CD4-positive, alpha-beta T cell (primary cell): ENCODE data around the gene MLEC. TPM values are rescaled to one million over a fixed set of nuclear protein-coding genes. Genes with fewer than 3 reads are reported as not detected.
"Not testable (repeated sequence)": the region's sequence is repeated elsewhere in the genome, so short reads cannot be mapped to it uniquely, and the experiment has no call there.

Experiments used
- ATAC-seq: fragments of 200-7000 bp; cut with Tn5 transposase; one replicate; pipeline ENCODE4 v1.10.0; 2022; ENCODE audit warnings: mild to moderate bottlenecking; ENCODE audit not compliant: poor library complexity
- CTCF ChIA-PET: fragments of 350-600 bp; sonication (Branson Sonifier 250); formaldehyde crosslinking; loops from one replicate; lab custom pipeline; 2021; ENCODE audit warnings: antibody characterized with exemption, inconsistent platforms; lab: Charles Lee
- POLR2A ChIA-PET: fragments of 350-600 bp; sonication (Branson Sonifier 250); formaldehyde crosslinking; loops from one replicate; lab custom pipeline; 2021; ENCODE audit warnings: antibody characterized with exemption, inconsistent platforms; lab: Charles Lee
- DNase-seq, 14 experiments: peaks; one replicate each; pipeline ENCODE4 v3.0.0-alpha.2; 2013 to 2020; ENCODE audit warnings: mixed read lengths in 2 of 14
- H3K27ac ChIP-seq, 2 donors: one replicate each; pipeline versions ENCODE4 v1.5.1 to v1.7.0; 2013; ENCODE audit warnings: low read length in 2 of 2, low read depth in 1 of 2, mild to moderate bottlenecking in 1 of 2
- H3K27me3 ChIP-seq, 2 experiments: 1 replicate in 1 of 2; 2 replicates in 1 of 2; pipeline versions ENCODE4 v1.6.1 to v1.7.0; 2013; ENCODE audit warnings: low read length in 2 of 2, control low read depth in 1 of 2, mild to moderate bottlenecking in 1 of 2, moderate library complexity in 1 of 2; ENCODE audit not compliant: insufficient read depth in 2 of 2, control insufficient read depth in 1 of 2
- H3K36me3 ChIP-seq: one replicate; pipeline ENCODE4 v1.6.1; 2013; ENCODE audit warnings: low read length, control low read depth; ENCODE audit not compliant: insufficient read depth
- H3K4me1 ChIP-seq: one replicate; pipeline ENCODE4 v1.6.1; 2013; ENCODE audit warnings: low read length, control low read depth; ENCODE audit not compliant: insufficient read depth
- H3K4me3 ChIP-seq: one replicate; pipeline ENCODE4 v1.5.1; 2013; ENCODE audit warnings: mild to moderate bottlenecking, low read length, moderate library complexity
- H3K9me3 ChIP-seq, 2 experiments: 1 replicate in 1 of 2; 2 replicates in 1 of 2; pipeline versions ENCODE4 v1.6.1 to v1.7.0; 2013; ENCODE audit warnings: low read length in 2 of 2, mild to moderate bottlenecking in 2 of 2, control low read depth in 1 of 2, moderate library complexity in 1 of 2; ENCODE audit not compliant: control insufficient read depth in 1 of 2, insufficient read depth in 1 of 2
- H3K27ac Mint-ChIP-seq: one replicate; pipeline ENCODE4 v1.8.0; 2020; ENCODE audit warnings: mixed read lengths
- H3K27me3 Mint-ChIP-seq: one replicate; pipeline ENCODE4 v1.8.0; 2021; ENCODE audit warnings: mixed read lengths
- H3K36me3 Mint-ChIP-seq: one replicate; pipeline ENCODE4 v1.8.0; 2021; ENCODE audit warnings: low read depth, mixed read lengths
- H3K4me1 Mint-ChIP-seq: one replicate; pipeline ENCODE4 v1.8.0; 2021; ENCODE audit warnings: low read depth, mixed read lengths
- H3K4me3 Mint-ChIP-seq: one replicate; pipeline ENCODE4 v1.8.0; 2020; ENCODE audit warnings: mild to moderate bottlenecking, mixed read lengths
- H3K9me3 Mint-ChIP-seq: one replicate; pipeline ENCODE4 v1.8.0; 2020; ENCODE audit warnings: mixed read lengths
- CTCF ChIP-seq: fragments of 200-600 bp; IDR thresholded peaks from one replicate; pipeline ENCODE4 v1.8.0; 2022; ENCODE audit warnings: antibody characterized with exemption, mild to moderate bottlenecking
- intact Hi-C, 2 experiments: fragments of 100-400 bp; cut with DNase I in 1 of 2; cut with micrococcal nuclease in 1 of 2; formaldehyde crosslinking; loops; one replicate each; pipeline versions ENCODE4 v1.15.1 to v1.9.0; 2023 to 2025; cut with DNase I, micrococcal nuclease
- total RNA-seq, 174 experiments: library from RNA in 2 of 174; stranded (reverse) in 2 of 174; gene quantifications; one replicate each; pipeline ENCODE4 v1.2.3 and lab custom pipeline; 2021 to 2026

The MLEC gene
- total RNA-seq, 2 experiments from 2014 or later = 20.7 to 22.1 TPM

- no peak for TF ChIP-seq CTCF
- ATAC-seq (no peak), DNase-seq (no peak)
- Mint-ChIP-seq H3K9me3 (no peaks in the 10 kb centered on the region), H3K4me3 (no peak overlapping the region), H3K4me1 (no peaks in the 10 kb centered on the region), H3K27ac (no peak overlapping the region), H3K36me3 (no peaks in the 10 kb centered on the region), H3K27me3 (no peaks in the 10 kb centered on the region)
- Histone ChIP-seq H3K4me3 (no peak overlapping the region), H3K9me3 (no peaks in the 10 kb centered on the region), H3K27ac (no peak overlapping the region), H3K36me3 (no peaks in the 10 kb centered on the region), H3K4me1 (no peaks in the 10 kb centered on the region), H3K27me3 (no peaks in the 10 kb centered on the region)
- intact Hi-C loops = no loop called here
- ChIA-PET CTCF (no interaction called here), POLR2A (no interaction called here)
Measured at GRCh38 chr12:120668868-120669840, 17.8 kb upstream of the MLEC start.

GRCh38 chr12:120670237-120670636 lies 16.7 kb upstream of the MLEC start:
- intact Hi-C loops = not testable (repeated sequence)

GRCh38 chr12:120670667-120671066 lies 16.3 kb upstream of the MLEC start:
- Mint-ChIP-seq H3K9me3 (no peaks in the 10 kb centered on the region), H3K36me3 (no peaks in the 10 kb centered on the region), H3K27ac (no peak overlapping the region), H3K27me3 (no peaks in the 10 kb centered on the region), H3K4me3 (no peak overlapping the region), H3K4me1 (no peaks in the 10 kb centered on the region)
- TF ChIP-seq CTCF = no peak
- ChIA-PET POLR2A (no interaction called here), CTCF (no interaction called here)
- H3K27me3 ChIP-seq = no peaks in the 10 kb centered on the region
- no peak for ATAC-seq
- H3K4me1 ChIP-seq = no peaks in the 10 kb centered on the region
- intact Hi-C loops = no loop called here
- no peaks in the 10 kb centered on the region for H3K9me3 ChIP-seq
- DNase-seq = no peak
- no peaks in the 10 kb centered on the region for H3K36me3 ChIP-seq
- no peak overlapping the region for H3K4me3 ChIP-seq
- H3K27ac ChIP-seq = no peak overlapping the region

More at GRCh38 chr12:120670237-120670636, 16.7 kb upstream of the MLEC start:
- H3K4me1 ChIP-seq, H3K4me1 Mint-ChIP-seq, CTCF ChIA-PET, H3K36me3 ChIP-seq, H3K4me3 Mint-ChIP-seq, H3K9me3 ChIP-seq, H3K36me3 Mint-ChIP-seq, H3K27me3 Mint-ChIP-seq, H3K27ac Mint-ChIP-seq, H3K4me3 ChIP-seq, POLR2A ChIA-PET, H3K27ac ChIP-seq, H3K27me3 ChIP-seq, ATAC-seq, DNase-seq, H3K9me3 Mint-ChIP-seq: not testable (repeated sequence)
